NT2/D1 (cell line): ENCODE measurements around the gene CD3G.

Experiments used
- SUZ12 ChIP-seq: IDR thresholded peaks from 2 replicates; pipeline ENCODE4 v1.6.1; 2011; ENCODE audit not compliant: insufficient read length, insufficient read depth; ENCODE audit errors: extremely low read depth
- ZNF274 ChIP-seq: IDR thresholded peaks from 2 replicates; pipeline ENCODE4 v1.6.1; 2011; ENCODE audit warnings: mild to moderate bottlenecking, low read depth, low read length

GRCh38 chr11:118305726-118306125 is 38.4 kb upstream of the CD3G start:
- TF ChIP-seq ZNF274 (no peak), SUZ12 (no peak)
